ENCODE data around the gene NXN. TPM values are rescaled to one million over a fixed set of nuclear protein-coding genes. Genes with fewer than 3 reads are reported as not detected.
"Not testable (repeated sequence)": the region's sequence is repeated elsewhere in the genome, so short reads cannot be mapped to it uniquely, and the experiment has no call there.

The NXN gene
- total RNA-seq, 5 donors from 2014 or later (not counting 1 experiment from before 2014, with no cell fraction given): 0.56 to 1.3 (median 0.96) TPM

- no peak overlapping the region for H3K4me3 Mint-ChIP-seq
- Histone ChIP-seq H3K9me3 (no peaks in the 10 kb centered on the region), H3K4me1 (ENCODE audit: control insufficient read depth in 1 of 2, extremely low read depth in 1 of 2, insufficient read depth in 2 of 2, low read length in 2 of 2) (no peaks in the 10 kb centered on the region), H3K36me3 (ENCODE audit: control insufficient read depth in 2 of 2, extremely low read depth in 1 of 2, insufficient read depth in 1 of 2, low read length in 1 of 2) (no peaks in the 10 kb centered on the region), H3K27ac (ENCODE audit: low read length) (no peak overlapping the region), H3K27me3 (replicated peaks in 1 of 2; ENCODE audit: control insufficient read depth in 2 of 2, extremely low read depth in 1 of 2, insufficient read depth in 2 of 2, low read length in 1 of 2) (peaks cover 0 to 28% of the 10 kb centered on the region in 2 experiments), H3K4me3 (ENCODE audit: control insufficient read depth in 1 of 2, extremely low read depth in 1 of 2, low read length in 1 of 2) (no peak overlapping the region)
- H3K27ac Mint-ChIP-seq: no peak overlapping the region
- ChIA-PET POLR2A (no interaction called here), CTCF (no interaction called here)
- no peaks in the 10 kb centered on the region for H3K9me3 Mint-ChIP-seq
- no peaks in the 10 kb centered on the region for H3K36me3 Mint-ChIP-seq
- DNase-seq (no peak), ATAC-seq (replicated peaks in 1 of 4) (no peak)
- peaks cover 28 to 32% of the 10 kb centered on the region in 2 donors for H3K27me3 Mint-ChIP-seq
- no peaks in the 10 kb centered on the region for H3K4me1 Mint-ChIP-seq
- WGBS (ENCODE audit: insufficient coverage): 75% methylated on average over 4 of the region's 7 CpGs
These were observed 66.4 kb downstream of the NXN start for GRCh38 chr17:913207-913606.

GRCh38 chr17:909642-910323 lies 69.8 kb downstream of the NXN start:
- POLR2A ChIA-PET: no interaction called here
- Mint-ChIP-seq H3K9me3 (no peaks in the 10 kb centered on the region), H3K27me3 (peaks cover 30 to 42% of the 10 kb centered on the region in 2 donors), H3K4me1 (no peaks in the 10 kb centered on the region), H3K4me3 (no peak overlapping the region), H3K27ac (peak overlapping the region in 1 of 2 donors; percentile 28), H3K36me3 (no peaks in the 10 kb centered on the region)
- no peak overlapping the region for H3K4me3 ChIP-seq (ENCODE audit: control insufficient read depth in 1 of 2, extremely low read depth in 1 of 2, low read length in 1 of 2)
- 91% methylated on average over 10 of the region's 24 CpGs for WGBS (ENCODE audit: insufficient coverage)
- no peak overlapping the region for H3K27ac ChIP-seq (ENCODE audit: low read length)
- no peak for DNase-seq
- no peaks in the 10 kb centered on the region for H3K36me3 ChIP-seq (ENCODE audit: control insufficient read depth in 2 of 2, extremely low read depth in 1 of 2, insufficient read depth in 1 of 2, low read length in 1 of 2)
- no peak for ATAC-seq (replicated peaks in 1 of 4)
- CTCF ChIA-PET: no interaction called here
- peaks cover 0 to 30% of the 10 kb centered on the region in 2 experiments for H3K27me3 ChIP-seq (replicated peaks in 1 of 2; ENCODE audit: control insufficient read depth in 2 of 2, extremely low read depth in 1 of 2, insufficient read depth in 2 of 2, low read length in 1 of 2)
- no peaks in the 10 kb centered on the region for H3K4me1 ChIP-seq (ENCODE audit: control insufficient read depth in 1 of 2, extremely low read depth in 1 of 2, insufficient read depth in 2 of 2, low read length in 2 of 2)
- no peaks in the 10 kb centered on the region for H3K9me3 ChIP-seq

GRCh38 chr17:907725-908124 lies 71.9 kb downstream of the NXN start:
- Mint-ChIP-seq H3K4me1 (no peaks in the 10 kb centered on the region), H3K27me3 (peaks cover 35 to 48% of the 10 kb centered on the region in 2 donors), H3K27ac (no peak overlapping the region), H3K36me3 (no peaks in the 10 kb centered on the region), H3K9me3 (no peaks in the 10 kb centered on the region), H3K4me3 (no peak overlapping the region)
- H3K27ac ChIP-seq (ENCODE audit: low read length): no peak overlapping the region
- ChIA-PET CTCF (no interaction called here), POLR2A (no interaction called here)
- ATAC-seq (replicated peaks in 1 of 4) (no peak), DNase-seq (no peak)
- no peaks in the 10 kb centered on the region for H3K36me3 ChIP-seq (ENCODE audit: control insufficient read depth in 2 of 2, extremely low read depth in 1 of 2, insufficient read depth in 1 of 2, low read length in 1 of 2)
- H3K9me3 ChIP-seq: no peaks in the 10 kb centered on the region
- WGBS (ENCODE audit: insufficient coverage): 88% methylated on average over 4 of the region's 6 CpGs
- no peaks in the 10 kb centered on the region for H3K4me1 ChIP-seq (ENCODE audit: control insufficient read depth in 1 of 2, extremely low read depth in 1 of 2, insufficient read depth in 2 of 2, low read length in 2 of 2)
- no peak overlapping the region for H3K4me3 ChIP-seq (ENCODE audit: control insufficient read depth in 1 of 2, extremely low read depth in 1 of 2, low read length in 1 of 2)
- H3K27me3 ChIP-seq (replicated peaks in 1 of 2; ENCODE audit: control insufficient read depth in 2 of 2, extremely low read depth in 1 of 2, insufficient read depth in 2 of 2, low read length in 1 of 2): peaks cover 5 to 36% of the 10 kb centered on the region in 2 experiments

GRCh38 chr17:905708-906107 lies 73.9 kb downstream of the NXN start:
- CTCF ChIA-PET; H3K36me3 Mint-ChIP-seq; H3K9me3 ChIP-seq; ATAC-seq (replicated peaks in 1 of 4); H3K27ac Mint-ChIP-seq; H3K27ac ChIP-seq (ENCODE audit: low read length); H3K9me3 Mint-ChIP-seq; DNase-seq; H3K4me1 Mint-ChIP-seq; H3K4me3 ChIP-seq (ENCODE audit: control insufficient read depth in 1 of 2, extremely low read depth in 1 of 2, low read length in 1 of 2); H3K4me1 ChIP-seq (ENCODE audit: control insufficient read depth in 1 of 2, extremely low read depth in 1 of 2, insufficient read depth in 2 of 2, low read length in 2 of 2); H3K36me3 ChIP-seq (ENCODE audit: control insufficient read depth in 2 of 2, extremely low read depth in 1 of 2, insufficient read depth in 1 of 2, low read length in 1 of 2); H3K4me3 Mint-ChIP-seq: not testable (repeated sequence)
- H3K27me3 Mint-ChIP-seq: peaks cover 44 to 55% of the 10 kb centered on the region in 2 donors
- POLR2A ChIA-PET: interaction anchor here in 1 of 2 donors (0.6 kb wide), 1 partner anchor 34 kb away, joined by 4 read pairs; no protein-coding TSS in a partner anchor
- no CpG with 5 or more reads among the region's 6 CpGs for WGBS (ENCODE audit: insufficient coverage)
- peaks cover 5 to 44% of the 10 kb centered on the region in 2 experiments for H3K27me3 ChIP-seq (replicated peaks in 1 of 2; ENCODE audit: control insufficient read depth in 2 of 2, extremely low read depth in 1 of 2, insufficient read depth in 2 of 2, low read length in 1 of 2)

GRCh38 chr17:903691-904481 lies 75.7 kb downstream of the NXN start:
- no peaks in the 10 kb centered on the region for H3K4me1 Mint-ChIP-seq
- no peaks in the 10 kb centered on the region for H3K9me3 Mint-ChIP-seq
- Histone ChIP-seq H3K27me3 (replicated peaks in 1 of 2; ENCODE audit: control insufficient read depth in 2 of 2, extremely low read depth in 1 of 2, insufficient read depth in 2 of 2, low read length in 1 of 2) (peaks cover 8 to 52% of the 10 kb centered on the region in 2 experiments), H3K27ac (ENCODE audit: low read length) (no peak overlapping the region), H3K9me3 (no peaks in the 10 kb centered on the region), H3K4me1 (ENCODE audit: control insufficient read depth in 1 of 2, extremely low read depth in 1 of 2, insufficient read depth in 2 of 2, low read length in 2 of 2) (no peaks in the 10 kb centered on the region), H3K4me3 (ENCODE audit: control insufficient read depth in 1 of 2, extremely low read depth in 1 of 2, low read length in 1 of 2) (no peak overlapping the region), H3K36me3 (ENCODE audit: control insufficient read depth in 2 of 2, extremely low read depth in 1 of 2, insufficient read depth in 1 of 2, low read length in 1 of 2) (no peaks in the 10 kb centered on the region)
- POLR2A ChIA-PET: no interaction called here
- H3K36me3 Mint-ChIP-seq: no peaks in the 10 kb centered on the region
- H3K27me3 Mint-ChIP-seq: peaks cover 51 to 68% of the 10 kb centered on the region in 2 donors
- WGBS (ENCODE audit: insufficient coverage): 53% methylated on average over 22 of the region's 34 CpGs
- H3K4me3 Mint-ChIP-seq: no peak overlapping the region
- DNase-seq (no peak), ATAC-seq (replicated peaks in 1 of 4) (no peak)
- CTCF ChIA-PET: no interaction called here
- no peak overlapping the region for H3K27ac Mint-ChIP-seq

- ATAC-seq (replicated peaks in 1 of 4): no peak
- ChIA-PET POLR2A (no interaction called here), CTCF (no interaction called here)
- Histone ChIP-seq H3K36me3 (ENCODE audit: control insufficient read depth in 2 of 2, extremely low read depth in 1 of 2, insufficient read depth in 1 of 2, low read length in 1 of 2) (no peaks in the 10 kb centered on the region), H3K4me3 (ENCODE audit: control insufficient read depth in 1 of 2, extremely low read depth in 1 of 2, low read length in 1 of 2) (no peak overlapping the region), H3K9me3 (no peaks in the 10 kb centered on the region), H3K4me1 (ENCODE audit: control insufficient read depth in 1 of 2, extremely low read depth in 1 of 2, insufficient read depth in 2 of 2, low read length in 2 of 2) (no peaks in the 10 kb centered on the region), H3K27ac (ENCODE audit: low read length) (no peak overlapping the region), H3K27me3 (replicated peaks in 1 of 2; ENCODE audit: control insufficient read depth in 2 of 2, extremely low read depth in 1 of 2, insufficient read depth in 2 of 2, low read length in 1 of 2) (peaks cover 12 to 53% of the 10 kb centered on the region in 2 experiments)
- Mint-ChIP-seq H3K27me3 (peaks cover 60 to 69% of the 10 kb centered on the region in 2 donors), H3K4me1 (peaks cover 0 to under 1% (median 0%) of the 10 kb centered on the region in 3 donors), H3K4me3 (no peak overlapping the region), H3K9me3 (no peaks in the 10 kb centered on the region), H3K36me3 (no peaks in the 10 kb centered on the region), H3K27ac (no peak overlapping the region)
- WGBS (ENCODE audit: insufficient coverage): 62% methylated on average over 3 of the region's 8 CpGs
- DNase-seq: no peak
These were observed 77.1 kb downstream of the NXN start for GRCh38 chr17:902463-902862.

All from T-cell (primary cell).